Measurements from ENCODE around the gene LRRC25.

DNA sequence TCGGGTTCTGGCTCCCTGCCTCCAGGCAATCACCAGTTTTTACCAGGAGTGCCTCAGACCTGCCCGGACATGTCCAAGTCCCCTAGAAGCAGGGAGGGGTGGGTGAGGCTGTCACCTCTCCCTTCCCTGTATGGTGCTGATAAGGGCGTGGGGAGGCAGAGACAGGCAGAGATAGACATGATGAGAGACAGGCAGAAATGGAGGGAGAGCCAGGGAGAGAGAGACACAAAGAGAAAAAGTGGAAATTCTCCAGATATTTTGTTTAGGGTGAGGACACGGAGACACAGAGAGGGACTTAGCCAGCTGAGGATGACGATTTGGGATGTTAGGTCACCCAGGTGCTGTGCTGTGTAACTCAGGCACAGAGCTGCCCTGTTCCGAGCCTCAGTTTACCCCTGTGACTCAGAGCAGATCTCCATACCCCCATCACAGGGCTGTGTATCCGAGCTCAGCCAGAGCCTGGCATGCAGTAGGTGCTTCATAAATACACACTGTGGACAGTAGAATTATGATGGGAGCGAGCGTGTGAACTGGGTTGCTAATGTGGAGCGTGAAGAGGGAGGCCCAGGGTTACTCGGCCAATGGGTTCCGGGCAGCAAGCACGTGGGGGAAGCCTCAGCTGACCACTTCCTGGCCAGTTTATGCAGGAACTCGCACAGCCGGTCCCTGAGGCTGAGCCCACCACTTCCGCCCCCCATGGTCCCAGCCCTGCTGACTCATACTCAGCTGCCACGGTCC is 23.4 kb downstream of the LRRC25 start:
- TF ChIP-seq, protein P1, sequence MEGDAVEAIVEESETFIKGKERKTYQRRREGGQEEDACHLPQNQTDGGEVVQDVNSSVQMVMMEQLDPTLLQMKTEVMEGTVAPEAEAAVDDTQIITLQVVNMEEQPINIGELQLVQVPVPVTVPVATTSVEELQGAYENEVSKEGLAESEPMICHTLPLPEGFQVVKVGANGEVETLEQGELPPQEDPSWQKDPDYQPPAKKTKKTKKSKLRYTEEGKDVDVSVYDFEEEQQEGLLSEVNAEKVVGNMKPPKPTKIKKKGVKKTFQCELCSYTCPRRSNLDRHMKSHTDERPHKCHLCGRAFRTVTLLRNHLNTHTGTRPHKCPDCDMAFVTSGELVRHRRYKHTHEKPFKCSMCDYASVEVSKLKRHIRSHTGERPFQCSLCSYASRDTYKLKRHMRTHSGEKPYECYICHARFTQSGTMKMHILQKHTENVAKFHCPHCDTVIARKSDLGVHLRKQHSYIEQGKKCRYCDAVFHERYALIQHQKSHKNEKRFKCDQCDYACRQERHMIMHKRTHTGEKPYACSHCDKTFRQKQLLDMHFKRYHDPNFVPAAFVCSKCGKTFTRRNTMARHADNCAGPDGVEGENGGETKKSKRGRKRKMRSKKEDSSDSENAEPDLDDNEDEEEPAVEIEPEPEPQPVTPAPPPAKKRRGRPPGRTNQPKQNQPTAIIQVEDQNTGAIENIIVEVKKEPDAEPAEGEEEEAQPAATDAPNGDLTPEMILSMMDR (IDR thresholded peaks at IDR 0.05; ENCODE audit: poor library complexity), result no peak
- TF ChIP-seq EZH2phosphoT487 (IDR thresholded peaks at IDR 0.05; ENCODE audit: low read depth, severe bottlenecking, unreplicated experiment) (no peak), EZH2 (IDR thresholded peaks at IDR 0.05; ENCODE audit: borderline replicate concordance) (no peak)
